Adrenal gland (tissue), 5 donors: ENCODE data around the gene IGSF9.

Experiments used
- CTCF ChIP-seq, 6 experiments: fragments of 450-650 bp in 4 of 6; fragments of 200-600 bp in 2 of 6; sonication (generic) in 1 of 6; IDR thresholded peaks; 1 replicate in 5 of 6; 2 replicates in 1 of 6; pipeline versions ENCODE4 v1.5.1 to v1.8.0; 2016 to 2021; ENCODE audit warnings: antibody characterized with exemption in 6 of 6, mild to moderate bottlenecking in 2 of 6, moderate library complexity in 1 of 6
- POLR2A ChIP-seq, 2 donors: fragments of 450-650 bp; IDR thresholded peaks; one replicate each; pipeline ENCODE4 v1.6.1; 2017; ENCODE audit warnings: antibody characterized with exemption in 2 of 2, mild to moderate bottlenecking in 2 of 2, moderate library complexity in 1 of 2
- donor health status: DM: no; HTN: no; CAD: no.

- TF ChIP-seq CTCF (IDR thresholded peaks at IDR 0.05): no peak
- no peak for TF ChIP-seq POLR2A (IDR thresholded peaks at IDR 0.05)
Measured at GRCh38 chr1:159983681-159984080, 38.3 kb upstream of the IGSF9 start.
